GM04504 (cell line): ENCODE measurements around the gene AP5S1.
"Not testable (repeated sequence)": the region's sequence is repeated elsewhere in the genome, so short reads cannot be mapped to it uniquely, and the experiment has no call there.

Experiments used
- DNase-seq: peaks from one replicate; pipeline ENCODE4 v3.0.0-alpha.2; 2012; ENCODE audit warnings: low read depth

The AP5S1 gene

GRCh38 chr20:3820048-3820900 lies at the start of gene AP5S1:
Gene AP5S1, plus strand, starts transcription at chr20:3820547. Its CDS starts 1,571 bp downstream, at chr20:3822118.
- DNase-seq, result peak; percentile 87

GRCh38 chr20:3771552-3772058 lies 48.7 kb upstream of the AP5S1 start:
- no peak for DNase-seq

- no peak for DNase-seq
Observed at GRCh38 chr20:3775457-3776108, 44.8 kb upstream of the AP5S1 start.

- DNase-seq, result no peak
Observed at GRCh38 chr20:3777381-3777715, 43.0 kb upstream of the AP5S1 start.

GRCh38 chr20:3777716-3778629 lies 42.4 kb upstream of the AP5S1 start:
- DNase-seq, result no peak

- DNase-seq, result no peak
Observed at GRCh38 chr20:3778976-3779375, 41.4 kb upstream of the AP5S1 start.

- peak; percentile 91 for DNase-seq
Observed at GRCh38 chr20:3781153-3781910, 39.0 kb upstream of the AP5S1 start, which contains the start of gene SPEF1. Gene SPEF1, minus strand, starts transcription at chr20:3781448. Its CDS starts 161 bp downstream, at chr20:3781287.

- DNase-seq, result no peak
Observed at GRCh38 chr20:3782597-3782996, 37.8 kb upstream of the AP5S1 start.

GRCh38 chr20:3783068-3783489 lies 37.3 kb upstream of the AP5S1 start:
- no peak for DNase-seq

GRCh38 chr20:3783511-3784195 lies 36.7 kb upstream of the AP5S1 start:
- DNase-seq, result no peak

GRCh38 chr20:3784216-3784853 lies 36.0 kb upstream of the AP5S1 start:
- DNase-seq, result no peak

- no peak for DNase-seq
Observed at GRCh38 chr20:3784863-3785239, 35.5 kb upstream of the AP5S1 start.

- DNase-seq, result no peak
Observed at GRCh38 chr20:3785240-3786125, 34.9 kb upstream of the AP5S1 start.

- no peak for DNase-seq
Observed at GRCh38 chr20:3786126-3786484, 34.2 kb upstream of the AP5S1 start.

- no peak for DNase-seq
Observed at GRCh38 chr20:3786665-3787323, 33.6 kb upstream of the AP5S1 start, which contains the start of gene CENPB. Gene CENPB, minus strand, starts transcription at chr20:3786740. Its CDS starts 257 bp downstream, at chr20:3786483.

GRCh38 chr20:3787324-3788014 lies 32.9 kb upstream of the AP5S1 start:
- DNase-seq, result no peak

- DNase-seq, result no peak
Observed at GRCh38 chr20:3788685-3789155, 31.6 kb upstream of the AP5S1 start.

GRCh38 chr20:3789201-3789600 lies 31.1 kb upstream of the AP5S1 start:
- not testable (repeated sequence) for DNase-seq
